H4 (cell line): ENCODE measurements around the gene ZCCHC14. TPM values are rescaled to one million over a fixed set of nuclear protein-coding genes. Genes with fewer than 3 reads are reported as not detected.
A peak's percentile ranks its signal among the peaks of the same experiment; 100 is the strongest.

Experiments used
- DNase-seq: peaks from one replicate; pipeline ENCODE4 v3.0.0-alpha.2; 2015; ENCODE audit warnings: low spot score
- total RNA-seq: library from RNA; depleted of rRNA; stranded (reverse); fragments of >200 nt; shearing (Covaris generic); gene quantifications from 2 replicates; pipeline ENCODE4 v1.2.3, GENCODE V29; 2014; rRNA removed

The ZCCHC14 gene
- 5.4 and 6.3 TPM in 2 replicates for total RNA-seq

- peak; percentile 98 for DNase-seq
These were observed at the start of gene ZCCHC14 for GRCh38 chr16:87492721-87493607. Gene ZCCHC14, minus strand, starts transcription at chr16:87493024. Its CDS starts 786 bp downstream, at chr16:87492238.

- peak; percentile 64 for DNase-seq
These were observed 49.0 kb upstream of the ZCCHC14 start for GRCh38 chr16:87541872-87542234.

- DNase-seq, result peak; percentile 89
These were observed 48.5 kb upstream of the ZCCHC14 start for GRCh38 chr16:87541147-87541871.

- DNase-seq, result no peak
These were observed 48.0 kb upstream of the ZCCHC14 start for GRCh38 chr16:87540897-87541146.

- DNase-seq, result no peak
These were observed 47.5 kb upstream of the ZCCHC14 start for GRCh38 chr16:87540072-87540896.

GRCh38 chr16:87539113-87539512, 46.3 kb upstream of the ZCCHC14 start:
- no peak for DNase-seq

- no peak for DNase-seq
These were observed 45.8 kb upstream of the ZCCHC14 start for GRCh38 chr16:87538594-87538993.

- DNase-seq, result no peak
These were observed 45.3 kb upstream of the ZCCHC14 start for GRCh38 chr16:87538160-87538559.

GRCh38 chr16:87536795-87537142, 43.9 kb upstream of the ZCCHC14 start:
- no peak for DNase-seq

GRCh38 chr16:87535855-87536794, 43.3 kb upstream of the ZCCHC14 start:
- no peak for DNase-seq

GRCh38 chr16:87535457-87535854, 42.6 kb upstream of the ZCCHC14 start:
- DNase-seq, result no peak

GRCh38 chr16:87534751-87535150, 41.9 kb upstream of the ZCCHC14 start:
- no peak for DNase-seq

GRCh38 chr16:87534030-87534653, 41.3 kb upstream of the ZCCHC14 start:
- DNase-seq, result no peak

- no peak for DNase-seq
These were observed 40.2 kb upstream of the ZCCHC14 start for GRCh38 chr16:87533061-87533460.

GRCh38 chr16:87531418-87531817, 38.6 kb upstream of the ZCCHC14 start:
- no peak for DNase-seq

- DNase-seq, result no peak
These were observed 36.1 kb upstream of the ZCCHC14 start for GRCh38 chr16:87528690-87529579.

- no peak for DNase-seq
These were observed 34.4 kb upstream of the ZCCHC14 start for GRCh38 chr16:87527055-87527724.

- no peak for DNase-seq
These were observed 33.6 kb upstream of the ZCCHC14 start for GRCh38 chr16:87526238-87526947.

GRCh38 chr16:87525352-87525751, 32.5 kb upstream of the ZCCHC14 start:
- DNase-seq, result no peak
